GM19467 (cell line): Measurements from ENCODE around the gene AP1S1.
A peak's percentile ranks its signal among the peaks of the same experiment; 100 is the strongest.

Experiments
- ATAC-seq: cut with Tn5 transposase; IDR thresholded peaks from one replicate; pipeline ENCODE4 v1.9.1; 2021; ENCODE audit warnings: mild to moderate bottlenecking, moderate library complexity; ENCODE audit not compliant: unreplicated experiment

AP1S1 gene

GRCh38 chr7:101156277-101156676, 2.0 kb downstream of the AP1S1 start:
- no peak for ATAC-seq

DNA sequence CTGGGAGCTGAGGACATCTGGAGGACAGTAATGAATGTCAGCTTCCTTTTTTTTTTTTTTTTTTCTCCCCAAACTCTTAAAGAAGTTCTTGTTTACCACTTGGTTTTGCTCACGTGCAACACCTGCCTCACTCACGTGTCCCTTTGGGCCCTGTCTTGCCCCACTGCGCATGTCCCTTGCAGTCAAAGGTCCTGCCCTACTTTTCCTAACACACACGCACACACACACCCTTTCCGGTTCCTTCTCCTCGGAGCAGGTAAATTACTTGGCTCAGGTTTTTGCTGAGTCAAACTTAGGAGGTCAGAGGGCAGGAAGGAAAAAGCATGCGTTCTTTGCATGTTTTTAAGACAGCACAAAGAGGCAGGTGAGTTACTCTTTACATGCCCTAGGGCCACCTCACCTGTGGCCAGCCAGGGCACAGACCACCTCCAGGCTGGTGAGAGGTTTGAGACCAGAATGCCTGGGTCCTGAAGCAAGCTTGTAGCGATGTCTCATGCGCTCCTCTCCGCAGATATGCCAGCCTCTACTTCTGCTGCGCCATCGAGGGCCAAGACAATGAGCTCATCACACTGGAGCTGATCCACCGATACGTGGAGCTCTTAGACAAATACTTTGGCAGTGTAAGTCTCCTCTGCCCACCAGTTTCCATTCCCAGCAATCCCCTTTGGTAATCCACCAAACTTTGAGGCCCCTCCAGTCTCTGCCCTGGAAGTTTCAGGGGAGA, 2.8 kb downstream of the AP1S1 start:
- no peak for ATAC-seq

DNA sequence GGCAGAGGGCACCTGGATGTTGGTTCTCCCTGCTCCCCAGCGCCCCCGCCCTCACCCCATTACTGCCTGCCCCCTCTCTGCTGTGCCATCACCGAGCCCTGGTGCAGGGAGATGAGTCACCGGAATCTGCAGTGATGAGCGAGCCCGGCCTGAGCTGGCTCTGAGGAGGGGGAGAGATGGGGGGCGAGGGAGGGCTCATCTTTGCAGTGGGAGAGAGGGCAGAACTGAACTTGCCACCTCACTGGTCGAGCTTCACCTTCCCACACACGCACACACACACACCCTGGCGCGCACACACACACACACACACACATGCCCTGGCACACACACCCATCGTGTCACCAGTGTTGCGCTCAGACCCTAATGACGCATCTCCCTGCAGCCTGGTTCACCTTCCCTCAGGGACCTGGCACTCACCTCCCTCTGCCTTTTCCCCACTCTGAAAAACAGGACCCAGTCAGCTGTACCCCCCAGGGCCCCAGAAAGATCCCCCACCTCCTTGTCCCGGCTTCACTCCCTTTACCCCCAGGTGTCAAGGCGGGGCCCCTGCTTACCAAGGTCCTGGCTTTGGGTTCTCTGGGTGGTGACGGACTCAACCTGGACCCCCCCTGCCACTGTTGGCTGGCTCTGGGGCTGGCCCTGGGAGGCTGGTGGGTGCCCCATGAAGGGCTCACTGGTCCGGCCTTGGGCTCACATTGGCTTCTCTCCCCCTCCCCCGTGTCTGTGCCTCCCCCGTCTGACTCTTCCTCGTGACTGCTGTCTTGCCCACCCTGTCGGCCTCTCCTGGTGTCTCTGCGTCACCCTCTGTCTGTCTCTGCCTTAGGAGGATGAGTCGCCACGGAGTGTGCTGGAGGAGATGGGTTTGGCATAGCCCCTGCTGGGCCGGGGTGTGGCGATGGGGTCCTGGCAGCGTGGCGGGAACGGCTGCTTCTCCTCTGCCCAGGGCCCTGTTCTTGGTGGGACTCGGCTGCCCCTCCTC, 5.7 kb downstream of the AP1S1 start:
- no peak for ATAC-seq

DNA sequence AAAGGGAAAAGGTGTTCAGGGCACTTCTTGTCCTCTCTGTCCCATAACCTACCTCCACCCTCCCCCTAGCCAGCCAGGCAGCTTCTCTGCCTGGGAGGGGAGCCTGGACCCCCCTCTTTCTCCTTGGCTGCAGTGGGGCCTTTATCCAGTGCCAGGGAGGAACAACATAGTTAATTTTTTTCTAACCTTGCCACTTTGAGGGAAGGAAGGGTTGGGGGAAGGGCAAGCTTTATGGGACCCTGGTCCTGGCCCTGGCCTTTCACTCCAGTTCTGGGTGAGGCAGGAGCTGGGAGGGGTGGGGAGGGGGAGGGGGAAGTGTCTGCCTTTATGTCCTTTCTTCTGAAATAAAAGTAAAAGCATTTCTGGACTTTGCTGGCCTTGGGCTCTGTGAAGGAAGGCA, 6.6 kb downstream of the AP1S1 start:
- ATAC-seq = no peak

- no peak for ATAC-seq
Observed at GRCh38 chr7:101161692-101162471, 7.6 kb downstream of the AP1S1 start.

GRCh38 chr7:101162551-101163278, 8.4 kb downstream of the AP1S1 start:
- ATAC-seq = no peak

- ATAC-seq = no peak
Observed at GRCh38 chr7:101163279-101164070, 9.2 kb downstream of the AP1S1 start.

GRCh38 chr7:101164071-101164840, 10.0 kb downstream of the AP1S1 start:
- no peak for ATAC-seq

DNA sequence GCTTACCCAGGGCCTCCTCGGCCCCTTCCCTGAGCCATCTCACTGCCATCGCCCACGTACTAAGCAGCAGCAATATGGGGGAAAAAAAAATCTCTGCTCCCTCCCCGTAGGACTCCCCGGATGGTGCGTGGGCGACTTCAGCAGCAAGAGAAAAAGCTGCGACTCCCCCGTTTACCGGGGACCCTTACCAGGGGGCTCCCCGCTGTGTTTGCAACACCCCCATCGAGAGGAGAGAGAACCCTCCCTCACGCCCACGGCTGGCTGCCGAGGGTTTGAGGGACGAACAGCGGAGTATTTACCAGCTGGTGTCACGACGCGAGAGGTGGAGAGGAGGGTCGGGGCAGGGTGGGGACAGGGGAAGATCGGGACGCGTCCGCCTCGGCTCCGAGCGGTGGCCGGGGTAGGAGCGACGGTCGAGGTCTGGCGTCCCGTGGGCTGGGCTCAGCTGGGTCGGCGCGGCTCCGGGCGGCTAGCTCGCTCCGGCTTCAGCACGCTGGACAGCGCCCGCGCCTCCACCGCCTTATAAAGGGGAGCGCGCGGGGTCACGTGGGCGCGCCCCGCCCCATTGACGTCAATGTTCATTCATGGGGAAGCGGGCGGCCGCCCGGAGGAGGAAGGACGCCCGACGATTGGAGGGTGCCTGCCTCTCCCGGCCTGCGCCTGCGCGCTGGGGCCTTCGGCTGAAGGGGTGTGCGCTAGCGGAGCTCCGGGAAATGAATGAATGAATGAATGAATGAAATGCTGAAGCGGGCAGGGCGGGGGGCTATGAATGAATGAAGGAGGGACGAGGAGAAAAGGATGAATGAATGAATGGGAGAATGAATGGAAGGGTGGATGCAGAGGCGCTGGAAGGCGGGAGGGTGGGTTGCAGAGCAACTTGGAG, 11.0 kb downstream of the AP1S1 start, which contains the start of gene VGF:
VGF (minus strand) TSS at position 495 of the 883 bp plus-strand sequence. CDS start 726 bp downstream, outside the sequence.
- ATAC-seq = peak; percentile 64

DNA sequence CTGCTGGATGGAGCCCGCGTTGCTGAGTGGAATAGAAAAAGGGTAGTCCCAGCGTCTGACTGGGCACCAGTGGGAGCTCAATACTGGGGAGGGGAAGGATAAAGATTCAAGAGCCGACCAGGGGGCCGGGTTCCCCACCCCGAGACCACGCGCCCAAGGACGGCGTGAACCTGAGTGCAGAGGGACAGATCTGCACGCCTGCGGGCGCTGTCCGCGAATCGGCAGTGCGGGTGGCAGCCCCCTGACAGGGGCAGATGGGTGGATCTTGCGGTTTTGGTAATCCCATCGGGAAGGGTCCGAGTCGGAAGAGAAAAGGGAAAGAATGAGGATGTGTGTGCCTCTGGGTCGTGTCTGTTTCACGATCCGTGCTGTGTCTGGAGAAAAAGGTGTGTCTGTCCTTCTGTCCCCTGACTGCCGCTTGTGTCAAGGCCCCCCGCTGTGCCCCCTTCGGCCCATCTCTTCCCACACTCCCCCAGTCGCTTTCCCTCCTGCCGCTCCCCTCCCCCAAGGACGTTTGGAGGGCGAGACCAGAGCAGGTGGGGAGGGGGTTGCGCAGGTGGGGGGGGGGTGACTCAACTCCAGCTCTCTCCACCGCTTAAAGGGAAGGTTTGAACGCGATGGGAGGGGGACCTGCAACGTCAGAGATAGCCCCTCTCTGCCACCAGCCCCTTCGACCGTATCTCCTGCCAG, 11.8 kb downstream of the AP1S1 start:
- no peak for ATAC-seq

GRCh38 chr7:101166648-101166908, 12.3 kb downstream of the AP1S1 start:
- ATAC-seq = no peak

DNA sequence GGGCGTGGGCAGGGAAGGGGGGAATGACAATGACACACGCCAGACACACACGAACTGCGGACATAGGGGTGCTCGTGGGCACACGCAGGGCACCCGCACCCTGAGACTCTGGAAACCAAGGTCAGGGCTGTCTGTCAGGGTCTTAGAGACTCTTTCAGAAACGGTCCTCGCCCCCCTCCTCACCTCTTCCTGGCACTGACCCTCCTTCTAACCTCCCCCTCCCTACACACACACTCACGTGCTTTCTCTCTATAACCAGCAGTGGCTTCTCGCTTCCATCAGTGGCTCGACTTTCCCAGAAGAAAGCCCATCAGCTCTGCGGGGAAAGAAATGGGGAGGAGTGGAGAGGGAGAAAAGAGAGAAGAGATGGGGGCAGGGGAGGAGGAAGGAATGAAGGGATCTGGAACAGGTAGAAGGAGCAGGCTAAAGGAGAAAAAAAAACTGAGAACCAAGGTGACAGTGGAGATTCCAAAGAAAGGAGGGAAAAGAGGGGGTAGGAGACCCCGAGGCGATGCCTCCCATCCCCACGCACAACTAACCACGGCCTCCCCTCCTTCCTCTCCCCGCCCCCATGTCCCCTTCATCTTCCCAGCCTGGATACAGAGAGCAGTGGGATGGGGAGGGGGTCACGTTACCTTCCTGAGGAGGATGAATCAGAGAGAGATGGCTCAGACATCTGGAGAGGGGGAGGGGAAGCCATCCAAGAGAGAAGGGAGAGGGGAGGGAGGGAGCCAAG, 12.8 kb downstream of the AP1S1 start:
- ATAC-seq = no peak

DNA sequence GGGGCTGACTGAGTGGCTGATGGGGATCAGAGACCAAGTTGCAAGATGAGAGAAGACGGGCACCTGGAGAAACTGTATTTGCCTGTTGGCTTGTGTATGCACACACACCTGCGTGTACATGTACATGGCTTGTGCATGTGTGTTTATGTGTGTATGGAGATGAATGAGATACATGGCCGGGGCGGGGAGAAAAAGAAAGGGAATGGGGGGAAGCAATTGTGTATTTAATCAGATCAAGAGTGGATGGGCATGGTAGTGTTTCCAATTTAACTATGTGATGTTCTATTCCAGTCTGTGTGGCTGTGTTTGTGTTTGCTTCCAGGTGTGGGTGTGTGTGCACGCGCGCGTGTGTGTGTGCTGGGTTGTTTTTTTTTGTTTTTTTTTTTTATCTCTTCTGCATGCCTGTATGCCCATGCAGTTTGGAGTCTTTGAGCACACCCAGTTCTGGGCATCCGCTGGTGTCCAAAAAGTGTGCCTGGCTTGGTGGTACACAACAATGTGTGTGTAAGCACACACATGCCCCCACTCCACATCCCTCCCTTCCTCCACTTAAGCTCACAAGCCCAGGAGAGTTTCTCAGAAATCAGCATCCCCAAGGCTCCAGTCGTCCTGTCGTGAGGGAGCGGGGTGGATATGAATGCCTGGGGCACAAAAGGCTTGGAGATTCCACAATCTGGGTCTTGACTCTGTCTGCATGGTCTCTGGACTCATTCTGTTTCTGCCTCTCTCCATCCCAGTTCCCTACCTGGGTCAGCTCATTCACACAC, 13.6 kb downstream of the AP1S1 start:
- no peak for ATAC-seq

GRCh38 chr7:101168412-101169049, 14.3 kb downstream of the AP1S1 start:
- no peak for ATAC-seq

DNA sequence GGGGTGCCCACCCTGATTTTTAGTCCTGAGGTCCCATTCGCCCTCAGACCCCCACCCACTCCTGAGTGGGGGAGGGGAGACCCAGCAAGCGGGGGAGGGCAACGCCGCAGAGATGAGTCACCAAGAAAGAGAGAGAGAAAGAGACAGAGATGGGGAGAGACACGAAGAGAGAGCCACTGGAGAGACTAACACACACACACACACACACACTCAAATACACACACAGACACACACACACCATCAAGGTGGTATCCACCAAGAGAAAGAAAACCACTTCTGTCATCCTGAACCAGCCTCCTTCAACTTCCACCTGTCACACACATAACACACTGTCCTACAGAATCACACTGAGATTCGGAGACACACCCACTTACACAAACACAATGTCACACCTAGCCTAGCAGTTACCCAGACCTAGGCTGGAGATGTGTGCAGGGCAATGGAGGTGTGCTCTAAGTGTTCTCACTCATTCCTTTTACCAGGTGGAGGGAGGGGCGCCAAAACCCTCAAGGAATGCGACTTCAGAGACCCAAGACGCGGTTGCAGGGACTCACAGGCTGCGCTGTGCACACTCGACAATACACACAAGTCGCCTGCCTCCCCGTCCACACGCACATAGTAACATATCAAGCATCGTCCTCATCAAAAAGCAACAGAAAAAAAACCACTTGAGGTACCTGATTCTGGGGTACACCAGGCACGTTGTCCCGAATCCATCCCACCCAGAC, 15.0 kb downstream of the AP1S1 start:
- no peak for ATAC-seq
